HCT116 (cell line): ENCODE results near the gene IL12B. TPM values are rescaled to one million over a fixed set of nuclear protein-coding genes. Genes with fewer than 3 reads are reported as not detected.

ENCODE experiments used
- ATAC-seq: fragments of 200-7000 bp; cut with Tn5 transposase; 2 replicates; pipeline ENCODE4 v1.9.1; 2020; ENCODE audit warnings: mild to moderate bottlenecking, moderate library complexity
- BruUV-seq: library from RNA; stranded (reverse); fragments of 400-500 nt; replicated peaks from 2 replicates; lab custom pipeline; 2021; lab: Mats Ljungman, UMichigan
- CTCF ChIA-PET: fragments of 300-600 bp; sonication (Branson Sonifier 250); formaldehyde crosslinking; loops from one replicate; lab custom pipeline; 2021; ENCODE audit warnings: antibody characterized with exemption; lab: Charles Lee
- POLR2A ChIA-PET: fragments of 300-600, 350-600 bp; sonication (Branson Sonifier 250); formaldehyde crosslinking; loops from one replicate; lab custom pipeline; 2021; ENCODE audit warnings: antibody characterized with exemption; lab: Charles Lee
- RAD21 ChIA-PET, 2 experiments: fragments of 300-600 bp; sonication (Branson Sonifier 250); formaldehyde crosslinking; loops; one replicate each; lab custom pipeline; 2023; ENCODE audit warnings: low total read pairs in 2 of 2; ENCODE audit not compliant: uncharacterized antibody in 2 of 2, unreplicated experiment in 2 of 2, low non-redundant PET in 1 of 2; lab: Charles Lee
- DNase-seq: peaks from one replicate; pipeline ENCODE4 v3.0.0-alpha.2; 2010; ENCODE audit warnings: low read depth, low spot score
- H2AFZ ChIP-seq: fragments of 200-600 bp; shearing (Covaris generic), sonication (generic); 2 replicates; pipeline ENCODE4 v1.6.1; 2017; ENCODE audit warnings: low read depth, mixed run types, mixed read lengths, antibody characterized with exemption, low read length; ENCODE audit not compliant: poor library complexity, severe bottlenecking
- H3K27ac ChIP-seq: 2 replicates; pipeline ENCODE4 v1.5.1; 2012; ENCODE audit warnings: low read depth, low read length
- H3K27me3 ChIP-seq: fragments of 200-600 bp; sonication (generic); 2 replicates; pipeline ENCODE4 v1.6.1; 2016; ENCODE audit warnings: mixed run types, low read length, mixed read lengths; ENCODE audit not compliant: insufficient read depth
- H3K36me3 ChIP-seq, 2 experiments: fragments of 200-500 bp in 1 of 2; fragments of 200-600 bp in 1 of 2; sonication (Bioruptor generic) in 1 of 2; sonication (generic) in 1 of 2; 2 replicates each; pipeline versions ENCODE4 v1.5.1 to v1.6.1; 2014 to 2016; ENCODE audit warnings: low read length in 2 of 2, inconsistent platforms in 1 of 2, mixed read lengths in 1 of 2, mixed run types in 1 of 2; ENCODE audit not compliant: insufficient read depth in 2 of 2, control insufficient read depth in 1 of 2
- H3K4me1 ChIP-seq, 2 experiments: fragments of 200-600 bp in 1 of 2; sonication (generic) in 1 of 2; 2 replicates each; pipeline versions ENCODE4 v1.5.1 to v1.6.1; 2012 to 2017; ENCODE audit warnings: low read length in 2 of 2, inconsistent platforms in 1 of 2, mild to moderate bottlenecking in 1 of 2, mixed read lengths in 1 of 2, mixed run types in 1 of 2, moderate library complexity in 1 of 2; ENCODE audit not compliant: insufficient read depth in 2 of 2, control insufficient read depth in 1 of 2
- H3K4me2 ChIP-seq: fragments of 200-600 bp; sonication (generic); 2 replicates; pipeline ENCODE4 v1.6.1; 2017; ENCODE audit warnings: mixed run types, low read length, mixed read lengths
- H3K4me3 ChIP-seq, 2 experiments: fragments of 200-600 bp in 1 of 2; sonication (generic) in 1 of 2; replicated peaks in 1 of 2; 2 replicates each; pipeline ENCODE4 v1.5.1; 2011 to 2016; ENCODE audit warnings: low read length in 2 of 2, control low read depth in 1 of 2, low read depth in 1 of 2, mild to moderate bottlenecking in 1 of 2, mixed read lengths in 1 of 2, mixed run types in 1 of 2
- H3K79me2 ChIP-seq: fragments of 200-600 bp; sonication (generic); 2 replicates; pipeline ENCODE4 v1.6.1; 2017; ENCODE audit warnings: mild to moderate bottlenecking, mixed run types, low read length, moderate library complexity, mixed read lengths; ENCODE audit not compliant: insufficient read depth
- H3K9ac ChIP-seq: fragments of 200-600 bp; sonication (generic); 2 replicates; pipeline ENCODE4 v1.6.1; 2016; ENCODE audit warnings: low read length, mixed read lengths
- H3K9me2 ChIP-seq: fragments of 200-600 bp; sonication (generic), shearing (Covaris generic); 2 replicates; pipeline ENCODE4 v1.6.1; 2017; ENCODE audit warnings: mixed run types, mild to moderate bottlenecking, moderate library complexity; ENCODE audit not compliant: insufficient read depth
- H3K9me3 ChIP-seq, 2 experiments: fragments of 200-500 bp in 1 of 2; fragments of 200-600 bp in 1 of 2; sonication (Bioruptor generic) in 1 of 2; sonication (generic) in 1 of 2; 2 replicates each; pipeline ENCODE4 v1.6.1; 2014 to 2017; ENCODE audit warnings: low read length in 2 of 2, mixed read lengths in 2 of 2, inconsistent platforms in 1 of 2, low read depth in 1 of 2, mild to moderate bottlenecking in 1 of 2, mixed run types in 1 of 2, moderate library complexity in 1 of 2; ENCODE audit not compliant: control insufficient read depth in 1 of 2, insufficient read depth in 1 of 2
- H4K20me1 ChIP-seq: fragments of 200-600 bp; sonication (generic), shearing (Covaris generic); 2 replicates; pipeline ENCODE4 v1.6.1; 2017; ENCODE audit warnings: mixed run types, mild to moderate bottlenecking, moderate library complexity; ENCODE audit not compliant: insufficient read depth
- ATF3 ChIP-seq: IDR thresholded peaks from 2 replicates; pipeline ENCODE4 v1.6.1; 2012
- CBX3 ChIP-seq: IDR thresholded peaks from 2 replicates; pipeline ENCODE4 v1.6.1; 2012; ENCODE audit warnings: low read depth
- EGR1 ChIP-seq: IDR thresholded peaks from 2 replicates; pipeline ENCODE4 v1.6.1; 2012; ENCODE audit warnings: low read depth
- ELF1 ChIP-seq: IDR thresholded peaks from 2 replicates; pipeline ENCODE4 v1.6.1; 2012; ENCODE audit warnings: low read depth, borderline replicate concordance
- EZH2phosphoT487 ChIP-seq: fragments of 200-600 bp; IDR thresholded peaks from 2 replicates; pipeline ENCODE4 v1.6.1; 2018; ENCODE audit warnings: antibody characterized with exemption, borderline replicate concordance
- FOSL1 ChIP-seq: IDR thresholded peaks from 2 replicates; pipeline ENCODE4 v1.6.1; 2012; ENCODE audit warnings: low read depth
- JUND ChIP-seq: IDR thresholded peaks from 2 replicates; pipeline ENCODE4 v1.6.1; 2012
- POLR2AphosphoS5 ChIP-seq: IDR thresholded peaks from 2 replicates; pipeline ENCODE4 v1.6.1; 2011; ENCODE audit warnings: mild to moderate bottlenecking, low read depth, low read length, moderate library complexity
- SP1 ChIP-seq: IDR thresholded peaks from 2 replicates; pipeline ENCODE4 v1.6.1; 2012; ENCODE audit warnings: low read depth
- SRF ChIP-seq: IDR thresholded peaks from 2 replicates; pipeline ENCODE4 v1.6.1; 2012; ENCODE audit warnings: low read depth
- TCF7L2 ChIP-seq: IDR thresholded peaks from 2 replicates; pipeline ENCODE4 v1.7.0; 2011; ENCODE audit warnings: borderline replicate concordance, inconsistent platforms; ENCODE audit not compliant: insufficient read depth, insufficient read length; ENCODE audit errors: extremely low read depth
- YY1 ChIP-seq: IDR thresholded peaks from 2 replicates; pipeline ENCODE4 v1.6.1; 2011; ENCODE audit warnings: low read length, low read depth, moderate library complexity, mild to moderate bottlenecking; ENCODE audit not compliant: insufficient replicate concordance; ENCODE audit errors: extremely low read depth
- ZFX ChIP-seq: fragments of 450-650 bp; IDR thresholded peaks from 2 replicates; pipeline ENCODE4 v1.6.1; 2017
- ZNF274 ChIP-seq: fragments of 200-500 bp; sonication (Bioruptor generic); IDR thresholded peaks from 2 replicates; pipeline ENCODE4 v1.6.1; 2014; ENCODE audit warnings: mild to moderate bottlenecking, low read depth, low read length, inconsistent platforms
- intact Hi-C: fragments of 100-400 bp; cut with micrococcal nuclease; formaldehyde crosslinking; loops from 2 replicates; pipeline ENCODE4 v1.10.0; 2022
- total RNA-seq: library from RNA; stranded (reverse); gene quantifications from one replicate; pipeline ENCODE4 v1.2.1, GENCODE V29; 2021; ENCODE audit not compliant: unreplicated experiment
- TF ChIP-seq, protein P1 (sequence below): IDR thresholded peaks from 2 replicates; pipeline ENCODE4 v1.6.1; 2012; ENCODE audit warnings: low read depth
- TF ChIP-seq, protein P2 (sequence below): IDR thresholded peaks from 2 replicates; pipeline ENCODE4 v1.6.1; 2012
- TF ChIP-seq, protein P3 (sequence below), 3 experiments: fragments of 200-600 bp in 1 of 3; sonication (generic) in 1 of 3; IDR thresholded peaks in 2 of 3; conservative IDR thresholded peaks in 1 of 3; 2 replicates each; pipeline ENCODE4 v1.5.1; 2012 to 2017; ENCODE audit warnings: low read depth in 2 of 3, low read length in 2 of 3, antibody characterized with exemption in 1 of 3, borderline replicate concordance in 1 of 3, control low read depth in 1 of 3, mild to moderate bottlenecking in 1 of 3, mixed read lengths in 1 of 3, mixed run types in 1 of 3, moderate library complexity in 1 of 3; ENCODE audit not compliant: insufficient read depth in 1 of 3

IL12B gene
- total RNA-seq, 1 experiment from 2014 or later: not detected

- H3K9ac ChIP-seq: no peak overlapping the region
- H3K27me3 ChIP-seq: no peaks in the 10 kb centered on the region
- H3K4me2 ChIP-seq: peak overlapping the region; percentile 67
- intact Hi-C loops: no loop called here
- peaks cover 26 to 65% of the 10 kb centered on the region in 2 experiments for H3K4me1 ChIP-seq
- H3K4me3 ChIP-seq: peak overlapping the region in 1 of 2 experiments; percentile 14; a peak in 1 of 4 replicates
- ChIA-PET RAD21 (no interaction called here), POLR2A (no interaction called here), CTCF (interaction anchor here (1.2 kb wide), 1 partner anchor 181 kb away, joined by 3 read pairs; no protein-coding TSS in a partner anchor)
- H2AFZ ChIP-seq: no peak overlapping the region
- no peaks in the 10 kb centered on the region for H3K36me3 ChIP-seq
- H3K79me2 ChIP-seq: no peaks in the 10 kb centered on the region
- no peaks in the 10 kb centered on the region for H4K20me1 ChIP-seq
- H3K9me3 ChIP-seq: no peaks in the 10 kb centered on the region
- no peaks in the 10 kb centered on the region for H3K9me2 ChIP-seq
- no TSS peak for BruUV-seq
- no peak overlapping the region for H3K27ac ChIP-seq
- ATAC-seq (peak; percentile 41; the same call in 1 of the 2 replicates), DNase-seq (no peak)
- no peak for TF ChIP-seq SRF
- TF ChIP-seq CBX3: peak; percentile 21; the same call in 1 of the 2 replicates
- TF ChIP-seq EGR1: no peak
- TF ChIP-seq YY1: no peak
- TF ChIP-seq SP1: peak; percentile 35; the same call in 1 of the 2 replicates
- TF ChIP-seq, protein P1, sequence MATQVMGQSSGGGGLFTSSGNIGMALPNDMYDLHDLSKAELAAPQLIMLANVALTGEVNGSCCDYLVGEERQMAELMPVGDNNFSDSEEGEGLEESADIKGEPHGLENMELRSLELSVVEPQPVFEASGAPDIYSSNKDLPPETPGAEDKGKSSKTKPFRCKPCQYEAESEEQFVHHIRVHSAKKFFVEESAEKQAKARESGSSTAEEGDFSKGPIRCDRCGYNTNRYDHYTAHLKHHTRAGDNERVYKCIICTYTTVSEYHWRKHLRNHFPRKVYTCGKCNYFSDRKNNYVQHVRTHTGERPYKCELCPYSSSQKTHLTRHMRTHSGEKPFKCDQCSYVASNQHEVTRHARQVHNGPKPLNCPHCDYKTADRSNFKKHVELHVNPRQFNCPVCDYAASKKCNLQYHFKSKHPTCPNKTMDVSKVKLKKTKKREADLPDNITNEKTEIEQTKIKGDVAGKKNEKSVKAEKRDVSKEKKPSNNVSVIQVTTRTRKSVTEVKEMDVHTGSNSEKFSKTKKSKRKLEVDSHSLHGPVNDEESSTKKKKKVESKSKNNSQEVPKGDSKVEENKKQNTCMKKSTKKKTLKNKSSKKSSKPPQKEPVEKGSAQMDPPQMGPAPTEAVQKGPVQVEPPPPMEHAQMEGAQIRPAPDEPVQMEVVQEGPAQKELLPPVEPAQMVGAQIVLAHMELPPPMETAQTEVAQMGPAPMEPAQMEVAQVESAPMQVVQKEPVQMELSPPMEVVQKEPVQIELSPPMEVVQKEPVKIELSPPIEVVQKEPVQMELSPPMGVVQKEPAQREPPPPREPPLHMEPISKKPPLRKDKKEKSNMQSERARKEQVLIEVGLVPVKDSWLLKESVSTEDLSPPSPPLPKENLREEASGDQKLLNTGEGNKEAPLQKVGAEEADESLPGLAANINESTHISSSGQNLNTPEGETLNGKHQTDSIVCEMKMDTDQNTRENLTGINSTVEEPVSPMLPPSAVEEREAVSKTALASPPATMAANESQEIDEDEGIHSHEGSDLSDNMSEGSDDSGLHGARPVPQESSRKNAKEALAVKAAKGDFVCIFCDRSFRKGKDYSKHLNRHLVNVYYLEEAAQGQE: no peak
- TF ChIP-seq ELF1: no peak
- TF ChIP-seq, protein P2, sequence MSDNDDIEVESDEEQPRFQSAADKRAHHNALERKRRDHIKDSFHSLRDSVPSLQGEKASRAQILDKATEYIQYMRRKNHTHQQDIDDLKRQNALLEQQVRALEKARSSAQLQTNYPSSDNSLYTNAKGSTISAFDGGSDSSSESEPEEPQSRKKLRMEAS: no peak
- TF ChIP-seq, protein P3, sequence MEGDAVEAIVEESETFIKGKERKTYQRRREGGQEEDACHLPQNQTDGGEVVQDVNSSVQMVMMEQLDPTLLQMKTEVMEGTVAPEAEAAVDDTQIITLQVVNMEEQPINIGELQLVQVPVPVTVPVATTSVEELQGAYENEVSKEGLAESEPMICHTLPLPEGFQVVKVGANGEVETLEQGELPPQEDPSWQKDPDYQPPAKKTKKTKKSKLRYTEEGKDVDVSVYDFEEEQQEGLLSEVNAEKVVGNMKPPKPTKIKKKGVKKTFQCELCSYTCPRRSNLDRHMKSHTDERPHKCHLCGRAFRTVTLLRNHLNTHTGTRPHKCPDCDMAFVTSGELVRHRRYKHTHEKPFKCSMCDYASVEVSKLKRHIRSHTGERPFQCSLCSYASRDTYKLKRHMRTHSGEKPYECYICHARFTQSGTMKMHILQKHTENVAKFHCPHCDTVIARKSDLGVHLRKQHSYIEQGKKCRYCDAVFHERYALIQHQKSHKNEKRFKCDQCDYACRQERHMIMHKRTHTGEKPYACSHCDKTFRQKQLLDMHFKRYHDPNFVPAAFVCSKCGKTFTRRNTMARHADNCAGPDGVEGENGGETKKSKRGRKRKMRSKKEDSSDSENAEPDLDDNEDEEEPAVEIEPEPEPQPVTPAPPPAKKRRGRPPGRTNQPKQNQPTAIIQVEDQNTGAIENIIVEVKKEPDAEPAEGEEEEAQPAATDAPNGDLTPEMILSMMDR (IDR thresholded peaks at IDR 0.05 in 2 of 3, conservative IDR thresholded peaks at IDR 0.05 in 1 of 3; ENCODE audit: borderline replicate concordance in 1 of 3, insufficient read depth in 1 of 3, low read depth in 2 of 3, low read length in 2 of 3): no peak
- no peak for TF ChIP-seq ZFX
- no peak for TF ChIP-seq POLR2AphosphoS5
- TF ChIP-seq JUND: peak; percentile 36; the same call in 1 of the 2 replicates
- no peak for TF ChIP-seq ATF3
- TF ChIP-seq FOSL1: peak; percentile 51
- TF ChIP-seq ZNF274: no peak
- no peak for TF ChIP-seq TCF7L2
- no peak for TF ChIP-seq EZH2phosphoT487
These were observed 7.0 kb upstream of the IL12B start for GRCh38 chr5:159337016-159337955.
